Mononuclear cell (primary cell): ENCODE measurements around the gene MRAS. TPM values are rescaled to one million over a fixed set of nuclear protein-coding genes. Genes with fewer than 3 reads are reported as not detected.
"Not testable (repeated sequence)": the region's sequence is repeated elsewhere in the genome, so short reads cannot be mapped to it uniquely, and the experiment has no call there.

Experiments
- H3K27me3 ChIP-seq: 2 replicates; pipeline ENCODE4 v1.6.0; 2011; ENCODE audit warnings: low read length, control low read depth; ENCODE audit not compliant: insufficient read depth
- H3K4me1 ChIP-seq: 2 replicates; pipeline ENCODE4 v1.5.1; 2011; ENCODE audit warnings: mild to moderate bottlenecking, low read length, control low read depth; ENCODE audit not compliant: insufficient read depth
- H3K4me3 ChIP-seq: 2 replicates; pipeline ENCODE4 v1.5.1; 2011; ENCODE audit warnings: mild to moderate bottlenecking, low read length, moderate library complexity
- H3K9me3 ChIP-seq: 2 replicates; pipeline ENCODE4 v1.5.1; 2011; ENCODE audit warnings: low read depth, mild to moderate bottlenecking, control low read depth, low read length
- total RNA-seq: library from RNA; depleted of rRNA; stranded (reverse); fragments of >200 nt; gene quantifications from one replicate; pipeline ENCODE4 v1.2.3, GENCODE V29; 2012

The MRAS gene
- total RNA-seq, 1 donor = 5.8 TPM

DNA sequence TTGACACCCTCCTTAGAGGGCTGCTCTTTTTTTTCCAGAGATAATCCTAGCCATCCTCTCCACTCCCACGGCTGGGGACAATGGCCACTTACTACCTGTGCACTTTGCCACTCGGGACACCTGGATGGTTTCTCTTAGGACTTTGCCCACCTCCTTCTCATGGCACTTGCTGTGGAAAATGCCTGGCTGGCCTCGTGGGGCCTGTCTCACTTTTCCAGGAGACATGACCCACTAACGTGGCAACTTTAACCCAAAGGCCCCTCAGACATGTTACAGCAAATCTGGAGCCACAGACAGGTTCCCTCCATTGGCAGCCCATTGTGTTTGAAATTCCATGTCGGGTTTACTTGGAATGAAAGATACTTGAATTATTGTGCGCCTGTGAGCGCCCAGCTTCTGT lies 56.6 kb downstream of the MRAS start:
- H3K4me1 ChIP-seq = no peaks in the 10 kb centered on the region
- no peaks in the 10 kb centered on the region for H3K27me3 ChIP-seq
- no peak overlapping the region for H3K4me3 ChIP-seq
- H3K9me3 ChIP-seq = no peaks in the 10 kb centered on the region

DNA sequence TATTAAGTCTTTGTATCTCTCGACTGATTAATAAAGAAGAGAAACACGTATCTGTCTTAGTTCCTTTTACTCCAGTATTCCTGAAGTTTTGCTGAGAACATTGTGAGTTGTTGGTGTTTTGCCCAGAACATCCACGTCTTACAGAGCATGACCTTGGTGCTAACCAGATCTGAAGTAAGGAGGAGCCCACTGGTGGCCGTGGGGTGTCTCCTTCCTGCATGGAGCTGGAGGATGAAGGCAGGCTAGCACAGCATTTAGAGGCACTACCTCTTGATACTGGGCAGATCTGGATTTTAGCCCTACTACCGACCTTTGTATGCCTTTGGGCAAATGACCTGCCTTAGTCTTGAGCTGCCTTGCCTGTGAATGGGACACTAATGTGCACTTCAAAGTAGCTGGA lies 57.1 kb downstream of the MRAS start:
- Histone ChIP-seq H3K27me3 (no peaks in the 10 kb centered on the region), H3K9me3 (no peaks in the 10 kb centered on the region), H3K4me1 (peaks cover 3% of the 10 kb centered on the region), H3K4me3 (no peak overlapping the region)

DNA sequence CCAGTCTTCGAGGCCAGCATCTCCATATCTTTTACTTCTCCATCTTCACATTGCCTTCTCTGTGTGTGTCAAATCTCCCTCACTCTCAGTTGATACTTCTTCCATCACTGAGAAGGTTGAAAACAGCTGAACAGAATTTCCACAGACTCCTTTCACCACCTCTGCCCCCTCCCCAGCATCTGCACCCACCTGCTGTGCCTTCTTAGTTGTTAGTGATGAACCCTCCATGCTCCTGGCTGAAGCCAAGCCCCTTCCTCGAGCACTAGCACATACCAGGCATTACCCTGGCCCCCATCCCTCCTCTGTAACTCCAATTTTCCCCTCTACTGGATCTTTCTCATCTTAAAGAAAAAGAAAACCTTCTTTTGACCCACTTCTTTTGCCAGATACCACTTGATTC lies 58.2 kb downstream of the MRAS start:
- H3K27me3 ChIP-seq = no peaks in the 10 kb centered on the region
- no peaks in the 10 kb centered on the region for H3K9me3 ChIP-seq
- no peak overlapping the region for H3K4me3 ChIP-seq
- H3K4me1 ChIP-seq = peaks cover 10% of the 10 kb centered on the region

DNA sequence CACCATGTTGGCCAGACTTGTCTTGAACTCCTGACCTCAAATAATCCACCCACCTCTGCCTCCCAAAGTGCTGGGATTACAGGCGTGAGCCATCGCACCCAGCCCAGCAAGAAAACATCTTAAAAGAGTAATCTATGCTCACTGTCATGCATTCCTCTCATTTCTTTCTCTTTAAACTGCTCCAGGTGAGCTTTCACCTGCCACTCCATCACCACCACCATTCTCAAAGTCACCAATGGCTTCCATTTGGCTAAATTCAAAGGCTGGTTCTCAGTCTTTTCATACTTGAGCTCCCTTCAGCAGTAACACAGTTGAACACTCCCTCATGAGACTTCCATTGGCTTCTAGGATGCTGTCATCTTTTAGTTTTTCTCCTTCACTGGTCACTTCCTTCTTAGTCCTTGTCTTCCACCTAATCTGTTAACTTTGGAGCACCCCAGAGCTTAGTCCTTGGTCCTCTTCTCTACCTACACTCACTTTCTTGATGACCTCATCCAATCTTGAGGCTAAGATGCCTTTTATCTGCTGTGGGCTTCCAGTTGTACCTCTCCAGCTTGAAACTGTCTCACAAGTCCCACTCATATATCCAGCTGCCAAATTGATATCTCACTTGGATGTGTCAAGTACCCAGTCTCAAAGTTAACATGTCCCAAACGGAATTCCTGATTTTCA lies 59.0 kb downstream of the MRAS start:
- Histone ChIP-seq H3K4me3 (no peak overlapping the region), H3K27me3 (no peaks in the 10 kb centered on the region), H3K9me3 (no peaks in the 10 kb centered on the region), H3K4me1 (peaks cover 10% of the 10 kb centered on the region)

DNA sequence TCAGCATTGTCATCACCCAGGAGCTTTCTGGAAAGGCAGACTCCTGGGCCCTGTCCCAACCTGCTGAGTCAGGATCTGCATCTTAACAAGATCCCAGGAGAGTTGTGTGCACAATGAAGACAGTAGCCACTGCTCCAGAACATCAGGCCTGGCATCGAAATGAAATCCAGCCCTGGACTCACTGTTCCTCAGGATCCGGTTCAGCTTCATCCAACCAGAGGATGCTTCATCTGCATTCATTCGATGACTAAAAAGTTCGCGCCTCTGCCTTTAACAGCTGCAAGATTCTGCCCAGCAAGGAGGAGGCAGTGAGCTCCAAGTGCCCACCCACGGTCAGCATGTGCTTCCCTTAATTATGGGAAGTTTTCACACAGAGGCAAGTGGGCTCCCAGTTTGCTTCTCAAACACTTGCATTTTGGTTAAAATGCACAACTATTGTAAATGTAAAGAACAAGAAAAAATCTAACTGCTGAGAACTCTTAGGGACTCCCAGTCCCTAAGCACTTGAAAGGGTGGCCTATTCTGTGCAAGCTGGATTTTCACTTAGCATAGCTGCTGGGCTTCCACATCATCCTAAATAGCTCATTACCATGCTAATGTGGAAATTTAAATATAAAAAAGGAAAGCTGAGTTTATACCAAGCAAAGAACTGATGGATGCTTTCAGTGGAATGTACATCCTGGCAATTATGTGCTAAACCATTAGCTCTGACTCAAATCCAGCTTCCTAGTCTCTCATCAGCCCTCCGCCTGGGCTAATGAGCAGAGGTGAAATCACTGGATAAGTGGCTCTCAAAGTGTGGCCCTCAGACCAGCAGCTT lies 60.6 kb downstream of the MRAS start:
- Histone ChIP-seq H3K4me1 (peaks cover 19% of the 10 kb centered on the region), H3K27me3 (no peaks in the 10 kb centered on the region), H3K4me3 (no peak overlapping the region), H3K9me3 (no peaks in the 10 kb centered on the region)

DNA sequence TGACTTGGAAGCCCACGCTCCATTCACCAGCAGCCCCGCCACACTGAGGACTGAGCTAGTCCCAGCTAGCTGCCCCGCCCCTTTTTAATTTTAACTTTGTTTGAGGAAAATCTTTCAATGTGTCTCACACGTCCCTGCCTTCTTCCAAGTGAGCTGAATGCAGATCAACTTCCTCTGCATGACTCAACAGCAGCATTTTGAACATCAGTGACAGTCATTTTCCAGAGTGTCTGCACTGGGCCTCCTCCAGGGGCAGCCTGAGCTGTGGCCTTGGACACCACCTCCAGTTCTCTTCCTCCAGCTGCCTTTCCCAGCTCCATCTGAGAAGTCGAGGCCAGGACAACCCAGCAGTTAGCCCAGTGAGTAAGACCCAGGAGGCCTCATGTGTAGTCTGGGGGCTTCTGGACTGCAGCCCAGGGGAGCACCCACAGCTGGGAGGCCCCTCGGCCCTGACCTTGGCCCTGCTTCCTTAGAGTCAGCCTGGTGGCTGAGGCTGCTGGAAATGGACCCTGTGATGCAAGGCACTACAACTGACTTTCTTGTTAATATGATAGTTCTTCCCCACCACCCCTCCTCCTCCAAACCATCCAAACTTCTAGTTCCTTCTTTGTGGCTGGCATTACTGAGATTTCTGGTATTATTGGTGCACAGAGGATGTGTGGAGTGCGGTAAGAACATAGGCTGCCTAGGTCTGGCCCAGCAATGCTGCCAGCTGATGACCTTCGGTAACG lies 64.6 kb downstream of the MRAS start:
- H3K4me3 ChIP-seq = no peak overlapping the region
- H3K27me3 ChIP-seq = no peaks in the 10 kb centered on the region
- H3K9me3 ChIP-seq = no peaks in the 10 kb centered on the region

DNA sequence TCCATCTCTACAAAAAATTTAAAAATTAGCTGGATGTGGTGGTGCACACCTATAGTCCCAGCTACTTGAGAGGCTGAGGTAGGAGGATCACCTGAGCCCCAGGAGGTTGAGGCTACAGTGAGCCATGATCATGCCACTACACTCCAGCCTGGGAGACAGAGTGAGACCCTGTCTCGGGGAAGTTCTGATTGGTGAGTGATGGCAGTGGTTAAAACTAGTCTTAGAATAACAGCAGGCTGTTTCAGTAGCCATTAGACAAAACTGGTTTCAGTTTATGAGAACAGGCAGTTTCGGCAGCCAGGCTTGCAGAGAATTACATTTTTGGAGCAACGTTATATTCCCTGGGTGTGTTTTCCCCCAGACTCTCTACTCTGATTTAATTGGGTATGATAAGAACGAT lies 67.9 kb downstream of the MRAS start:
- H3K4me3 ChIP-seq, H3K27me3 ChIP-seq, H3K9me3 ChIP-seq, H3K4me1 ChIP-seq: not testable (repeated sequence)

More for the DNA sequence above, 64.6 kb downstream of the MRAS start:
- peaks cover 19% of the 10 kb centered on the region for H3K4me1 ChIP-seq

DNA sequence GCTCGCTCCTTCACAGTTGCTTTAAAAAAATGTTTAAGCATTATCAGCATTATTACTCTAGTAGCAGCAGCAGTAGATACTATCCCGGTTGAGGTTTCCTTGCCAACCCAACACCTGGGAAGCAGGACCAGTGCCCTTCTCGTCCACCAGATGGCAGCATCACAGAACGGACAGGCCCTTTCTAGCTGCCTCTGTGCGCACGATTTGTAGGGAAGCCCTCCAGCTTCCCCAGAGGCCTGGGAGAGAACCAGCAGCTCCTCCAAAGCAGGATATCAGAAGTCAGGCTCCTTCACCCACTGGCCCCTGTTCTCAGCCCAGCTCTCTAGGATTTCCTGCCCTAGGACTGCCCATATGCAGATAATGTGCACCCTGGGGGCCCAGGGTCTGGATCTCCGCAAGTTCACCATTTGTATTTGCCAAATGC lies 69.2 kb downstream of the MRAS start:
- Histone ChIP-seq H3K4me1 (peaks cover 8% of the 10 kb centered on the region), H3K27me3 (no peaks in the 10 kb centered on the region), H3K4me3 (no peak overlapping the region), H3K9me3 (no peaks in the 10 kb centered on the region)

DNA sequence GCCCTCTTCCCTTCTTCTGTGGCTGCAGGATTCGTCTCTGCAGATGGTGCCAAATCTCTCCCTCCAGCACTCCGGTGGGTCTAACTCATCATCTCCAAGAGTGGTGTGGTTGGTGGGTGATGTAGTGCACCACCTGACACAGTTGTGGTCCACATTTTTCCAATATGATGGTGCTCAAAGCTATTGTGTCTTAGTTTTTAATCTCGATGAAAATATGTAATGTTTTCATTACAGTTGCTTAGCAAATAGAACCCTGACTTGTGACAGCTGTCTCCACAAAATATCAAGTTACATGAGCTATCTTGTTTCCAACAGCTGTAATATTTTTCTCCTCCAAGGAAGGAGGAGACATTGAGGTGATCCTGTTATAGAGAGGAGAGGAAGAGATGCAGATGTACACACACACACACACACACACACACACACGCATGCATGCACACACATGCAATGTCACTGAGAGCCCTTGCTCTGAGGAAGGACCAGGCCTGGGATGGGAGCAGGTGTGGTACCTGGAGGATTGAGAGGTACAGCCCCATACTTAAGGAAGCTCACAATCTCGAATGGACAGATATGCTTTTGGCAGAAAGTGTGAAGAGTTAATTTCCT lies 70.3 kb downstream of the MRAS start:
- Histone ChIP-seq H3K4me1 (no peaks in the 10 kb centered on the region), H3K9me3 (no peaks in the 10 kb centered on the region), H3K27me3 (no peaks in the 10 kb centered on the region), H3K4me3 (no peak overlapping the region)

DNA sequence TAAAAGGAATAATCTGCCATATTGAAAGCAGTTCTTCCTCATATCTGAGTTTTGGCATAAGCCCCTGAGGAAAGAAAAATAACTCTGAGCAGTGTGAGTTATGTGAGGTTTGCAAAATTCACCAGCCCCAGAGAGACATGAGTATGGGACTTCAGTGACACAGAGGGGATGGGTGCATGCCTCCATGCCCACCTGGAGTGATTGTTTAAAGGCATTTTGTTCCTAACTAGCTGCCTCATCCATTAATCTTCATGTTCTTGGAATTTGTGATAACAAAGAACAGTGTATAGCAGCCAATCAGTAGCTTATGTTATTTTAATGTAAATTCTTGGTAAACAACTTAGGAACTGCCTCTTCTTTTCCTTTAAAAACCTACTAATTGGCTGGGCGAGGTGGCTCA lies 74.9 kb downstream of the MRAS start:
- no peaks in the 10 kb centered on the region for H3K27me3 ChIP-seq
- H3K9me3 ChIP-seq = no peaks in the 10 kb centered on the region
- no peaks in the 10 kb centered on the region for H3K4me1 ChIP-seq
- no peak overlapping the region for H3K4me3 ChIP-seq

DNA sequence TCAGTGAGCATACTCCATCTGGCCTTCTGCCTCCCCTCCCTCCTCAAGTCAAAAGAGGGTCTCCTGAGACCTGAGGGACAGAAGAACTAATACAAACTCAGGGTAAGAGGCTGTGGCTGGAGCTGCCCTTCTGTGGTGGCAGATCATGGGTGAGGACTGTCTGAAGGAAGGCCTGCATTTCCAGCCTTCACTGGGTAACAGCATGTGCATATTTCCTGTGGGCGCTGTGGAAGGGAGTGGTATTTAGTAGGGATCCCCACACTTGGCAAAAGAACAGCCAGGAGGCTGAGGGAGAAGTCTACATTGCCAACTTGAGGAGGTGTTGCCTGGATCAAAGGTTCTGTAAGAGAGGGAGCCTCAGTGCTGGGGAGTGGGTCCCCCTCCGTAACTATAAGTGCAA lies 75.9 kb downstream of the MRAS start:
- Histone ChIP-seq H3K9me3 (no peaks in the 10 kb centered on the region), H3K4me1 (no peaks in the 10 kb centered on the region), H3K27me3 (no peaks in the 10 kb centered on the region), H3K4me3 (no peak overlapping the region)

DNA sequence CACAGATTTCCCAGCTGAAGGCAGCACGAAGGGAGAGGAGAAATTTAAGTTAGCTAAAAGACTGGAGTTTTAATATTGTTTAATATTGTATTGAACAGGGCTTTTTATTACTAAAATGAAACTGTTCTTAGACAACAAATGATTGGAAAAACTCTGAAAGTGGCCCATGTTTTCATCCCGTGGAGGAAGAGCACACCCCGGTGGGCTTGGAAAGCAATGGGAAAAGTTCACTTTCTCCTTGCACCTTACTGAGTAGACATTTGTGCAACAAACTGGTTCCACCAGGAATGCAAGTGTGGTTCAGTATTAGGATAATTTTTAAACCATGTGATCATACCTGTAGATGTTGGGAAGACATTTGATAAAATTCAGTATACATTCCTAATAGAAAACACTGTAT lies 77.8 kb downstream of the MRAS start:
- no peaks in the 10 kb centered on the region for H3K4me1 ChIP-seq
- H3K4me3 ChIP-seq = no peak overlapping the region
- H3K9me3 ChIP-seq = no peaks in the 10 kb centered on the region
- H3K27me3 ChIP-seq = no peaks in the 10 kb centered on the region

DNA sequence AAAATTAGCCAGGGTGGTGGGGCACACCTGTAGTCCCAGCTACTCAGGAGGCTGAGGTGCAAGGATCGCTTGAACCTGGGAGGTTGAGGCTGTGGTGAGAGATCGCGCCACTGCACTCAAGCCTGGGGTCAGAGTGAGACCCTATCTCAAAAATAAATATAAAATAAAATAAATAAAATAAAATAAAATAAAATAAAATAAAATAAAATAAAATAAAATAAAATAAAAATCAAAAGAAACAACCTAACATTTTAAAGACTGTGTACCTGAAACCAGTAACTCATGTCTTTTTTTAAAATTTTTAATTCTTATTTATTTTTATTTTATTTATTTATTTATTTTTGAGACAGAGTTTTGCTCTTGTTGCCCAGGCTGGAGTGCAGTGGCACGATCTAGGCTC lies 78.4 kb downstream of the MRAS start:
- H3K4me3 ChIP-seq, H3K27me3 ChIP-seq, H3K4me1 ChIP-seq, H3K9me3 ChIP-seq: not testable (repeated sequence)

DNA sequence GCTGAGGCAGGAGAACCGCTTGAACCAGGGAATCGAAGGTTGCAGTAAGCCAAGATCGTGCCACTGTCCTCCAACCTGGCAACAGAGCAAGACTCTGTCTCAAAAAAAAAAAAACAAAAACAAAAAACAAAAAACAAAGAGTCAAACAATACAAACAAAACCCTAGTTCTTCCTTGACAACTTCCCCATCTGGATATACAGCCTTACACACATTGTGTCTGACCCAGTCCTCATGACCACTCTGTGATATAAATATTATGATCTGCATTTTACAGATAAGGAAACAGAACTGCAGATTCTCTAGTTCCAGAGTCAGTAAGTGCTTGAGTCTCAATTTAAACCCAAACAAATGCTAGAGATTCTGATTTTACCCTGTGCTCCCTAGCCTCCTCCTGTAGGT lies 81.3 kb downstream of the MRAS start:
- no peaks in the 10 kb centered on the region for H3K9me3 ChIP-seq
- peaks cover 19% of the 10 kb centered on the region for H3K27me3 ChIP-seq
- H3K4me1 ChIP-seq = peaks cover 9% of the 10 kb centered on the region
- H3K4me3 ChIP-seq = no peak overlapping the region

DNA sequence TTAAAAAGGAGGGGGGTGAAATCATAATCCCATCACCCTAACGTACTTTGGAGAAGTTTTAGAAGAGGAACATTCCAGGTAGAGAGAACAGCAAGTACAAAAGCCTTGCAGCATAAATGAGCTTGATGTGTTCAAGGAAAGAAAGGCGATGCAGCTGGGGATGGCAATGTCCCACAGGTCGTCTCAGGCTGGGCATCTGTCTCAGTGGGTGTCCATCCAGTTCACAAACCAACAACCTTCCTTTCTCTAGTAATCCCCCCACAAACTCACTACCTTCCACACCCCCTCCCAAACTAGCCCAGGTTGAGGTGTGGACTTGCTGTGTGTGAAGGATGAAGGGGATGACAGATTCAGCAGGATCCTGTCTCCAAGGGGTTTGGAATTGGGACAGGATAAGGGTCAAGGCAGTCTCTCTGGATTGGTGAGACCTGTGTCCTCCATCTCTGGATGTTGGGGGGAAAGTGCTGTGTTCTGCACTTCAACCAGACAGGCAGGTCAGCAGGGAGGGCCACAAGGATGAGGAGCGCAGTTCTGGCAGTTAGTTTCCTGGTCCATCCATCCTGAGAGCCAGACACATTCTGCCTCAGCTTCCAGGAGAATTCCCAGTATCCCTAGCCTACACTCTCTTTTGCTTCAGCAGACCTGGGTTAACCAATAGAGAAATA lies 84.3 kb downstream of the MRAS start:
- Histone ChIP-seq H3K4me3 (no peak overlapping the region), H3K9me3 (no peaks in the 10 kb centered on the region), H3K27me3 (peaks cover 44% of the 10 kb centered on the region), H3K4me1 (peaks cover 20% of the 10 kb centered on the region)
